ENCODE results near the gene PDSS2. TPM values are rescaled to one million over a fixed set of nuclear protein-coding genes. Genes with fewer than 3 reads are reported as not detected.
"Not testable (repeated sequence)": the region's sequence is repeated elsewhere in the genome, so short reads cannot be mapped to it uniquely, and the experiment has no call there.

Gene PDSS2
- total RNA-seq, 1 experiment from 2014 or later, result 17.7 TPM

DNA sequence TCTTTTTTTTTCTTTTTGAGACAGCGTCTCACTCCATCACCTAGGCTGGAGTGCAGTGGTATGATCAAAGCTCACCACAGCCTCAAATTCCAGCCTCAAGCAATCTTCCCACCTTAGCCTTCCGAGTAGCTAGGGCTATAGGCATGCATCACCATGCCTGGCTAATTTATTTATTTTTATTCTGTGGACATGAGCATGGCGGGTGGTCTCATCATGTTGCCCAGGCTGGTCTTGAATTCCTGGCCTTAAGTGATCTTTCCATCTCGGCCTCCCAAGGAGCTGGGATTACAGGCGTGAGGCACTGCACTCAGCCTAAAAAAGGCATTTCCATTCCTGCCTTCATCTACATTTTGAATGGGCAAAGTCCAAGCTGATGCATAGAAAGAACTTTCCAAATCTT lies 287.9 kb downstream of the PDSS2 start:
- no peaks in the 10 kb centered on the region for H3K36me3 ChIP-seq (ENCODE audit: control insufficient read depth, insufficient read depth, low read length)
- intact Hi-C loops (cut with micrococcal nuclease; ENCODE audit: unreplicated experiment) (no loop called here), in situ Hi-C loops (cut with HindIII; ENCODE audit: low pct_unique_long_range_greater_than_20kb, low sequenced_read_pairs) (no loop called here)
- DNase-seq (ENCODE audit: low read depth, low spot score), result no peak
- TF ChIP-seq, protein P1, sequence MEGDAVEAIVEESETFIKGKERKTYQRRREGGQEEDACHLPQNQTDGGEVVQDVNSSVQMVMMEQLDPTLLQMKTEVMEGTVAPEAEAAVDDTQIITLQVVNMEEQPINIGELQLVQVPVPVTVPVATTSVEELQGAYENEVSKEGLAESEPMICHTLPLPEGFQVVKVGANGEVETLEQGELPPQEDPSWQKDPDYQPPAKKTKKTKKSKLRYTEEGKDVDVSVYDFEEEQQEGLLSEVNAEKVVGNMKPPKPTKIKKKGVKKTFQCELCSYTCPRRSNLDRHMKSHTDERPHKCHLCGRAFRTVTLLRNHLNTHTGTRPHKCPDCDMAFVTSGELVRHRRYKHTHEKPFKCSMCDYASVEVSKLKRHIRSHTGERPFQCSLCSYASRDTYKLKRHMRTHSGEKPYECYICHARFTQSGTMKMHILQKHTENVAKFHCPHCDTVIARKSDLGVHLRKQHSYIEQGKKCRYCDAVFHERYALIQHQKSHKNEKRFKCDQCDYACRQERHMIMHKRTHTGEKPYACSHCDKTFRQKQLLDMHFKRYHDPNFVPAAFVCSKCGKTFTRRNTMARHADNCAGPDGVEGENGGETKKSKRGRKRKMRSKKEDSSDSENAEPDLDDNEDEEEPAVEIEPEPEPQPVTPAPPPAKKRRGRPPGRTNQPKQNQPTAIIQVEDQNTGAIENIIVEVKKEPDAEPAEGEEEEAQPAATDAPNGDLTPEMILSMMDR (IDR thresholded peaks at IDR 0.05), result no peak
- TF ChIP-seq POLR2AphosphoS5 (IDR thresholded peaks at IDR 0.05; ENCODE audit: low read depth, low read length), result no peak
- TF ChIP-seq TCF7L2 (IDR thresholded peaks at IDR 0.05; ENCODE audit: low read depth, low read length), result no peak
- TF ChIP-seq, protein P2, sequence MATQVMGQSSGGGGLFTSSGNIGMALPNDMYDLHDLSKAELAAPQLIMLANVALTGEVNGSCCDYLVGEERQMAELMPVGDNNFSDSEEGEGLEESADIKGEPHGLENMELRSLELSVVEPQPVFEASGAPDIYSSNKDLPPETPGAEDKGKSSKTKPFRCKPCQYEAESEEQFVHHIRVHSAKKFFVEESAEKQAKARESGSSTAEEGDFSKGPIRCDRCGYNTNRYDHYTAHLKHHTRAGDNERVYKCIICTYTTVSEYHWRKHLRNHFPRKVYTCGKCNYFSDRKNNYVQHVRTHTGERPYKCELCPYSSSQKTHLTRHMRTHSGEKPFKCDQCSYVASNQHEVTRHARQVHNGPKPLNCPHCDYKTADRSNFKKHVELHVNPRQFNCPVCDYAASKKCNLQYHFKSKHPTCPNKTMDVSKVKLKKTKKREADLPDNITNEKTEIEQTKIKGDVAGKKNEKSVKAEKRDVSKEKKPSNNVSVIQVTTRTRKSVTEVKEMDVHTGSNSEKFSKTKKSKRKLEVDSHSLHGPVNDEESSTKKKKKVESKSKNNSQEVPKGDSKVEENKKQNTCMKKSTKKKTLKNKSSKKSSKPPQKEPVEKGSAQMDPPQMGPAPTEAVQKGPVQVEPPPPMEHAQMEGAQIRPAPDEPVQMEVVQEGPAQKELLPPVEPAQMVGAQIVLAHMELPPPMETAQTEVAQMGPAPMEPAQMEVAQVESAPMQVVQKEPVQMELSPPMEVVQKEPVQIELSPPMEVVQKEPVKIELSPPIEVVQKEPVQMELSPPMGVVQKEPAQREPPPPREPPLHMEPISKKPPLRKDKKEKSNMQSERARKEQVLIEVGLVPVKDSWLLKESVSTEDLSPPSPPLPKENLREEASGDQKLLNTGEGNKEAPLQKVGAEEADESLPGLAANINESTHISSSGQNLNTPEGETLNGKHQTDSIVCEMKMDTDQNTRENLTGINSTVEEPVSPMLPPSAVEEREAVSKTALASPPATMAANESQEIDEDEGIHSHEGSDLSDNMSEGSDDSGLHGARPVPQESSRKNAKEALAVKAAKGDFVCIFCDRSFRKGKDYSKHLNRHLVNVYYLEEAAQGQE (IDR thresholded peaks at IDR 0.05; ENCODE audit: insufficient read depth in 1 of 2, low read depth in 2 of 2, low read length in 1 of 2), result no peak
- no peak for TF ChIP-seq SIN3A (IDR thresholded peaks at IDR 0.05; ENCODE audit: borderline replicate concordance, insufficient read depth, low read depth, low read length)
- no peak for ATAC-seq
- no TSS peak for BruUV-seq (replicated peaks)
- ChIA-PET POLR2A (no interaction called here), CTCF (interaction anchor here (0.6 to 0.7 kb wide), 2 partner anchors 9 to 246 kb away, joined by 3 read pairs; no protein-coding TSS in a partner anchor)
- H3K27ac ChIP-seq (ENCODE audit: low read length), result no peak overlapping the region
- H3K4me1 ChIP-seq (ENCODE audit: control insufficient read depth, insufficient read depth, low read length), result no peaks in the 10 kb centered on the region
- no peak overlapping the region for H3K4me3 ChIP-seq (ENCODE audit: low read depth in 2 of 2, low read length in 2 of 2)
- H3K27me3 ChIP-seq (ENCODE audit: control insufficient read depth, insufficient read depth, low read length), result no peaks in the 10 kb centered on the region
- no peaks in the 10 kb centered on the region for H3K9me3 ChIP-seq (ENCODE audit: control insufficient read depth, insufficient read depth, low read depth, low read length)

DNA sequence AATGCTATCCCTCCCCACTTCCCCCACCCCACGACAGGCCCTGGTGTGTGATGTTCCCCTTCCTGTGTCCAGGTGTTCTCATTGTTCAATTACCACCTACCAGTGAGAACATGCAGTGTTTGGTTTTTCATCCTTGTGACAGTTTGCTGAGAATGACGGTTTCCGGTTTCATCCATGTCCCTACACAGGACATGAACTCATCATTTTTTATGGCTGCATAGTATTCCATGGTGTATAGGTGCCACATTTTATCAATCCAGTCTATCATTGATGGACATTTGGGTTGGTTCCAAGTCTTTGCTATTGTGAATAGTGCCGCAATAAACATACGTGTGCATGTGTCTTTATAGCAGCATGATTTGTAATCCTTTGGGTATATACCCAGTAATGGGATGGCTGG lies 295.1 kb downstream of the PDSS2 start:
- BruUV-seq (replicated peaks); POLR2A ChIA-PET; H3K9me3 ChIP-seq (ENCODE audit: control insufficient read depth, insufficient read depth, low read depth, low read length); in situ Hi-C loops (cut with HindIII; ENCODE audit: low pct_unique_long_range_greater_than_20kb, low sequenced_read_pairs); H3K27ac ChIP-seq (ENCODE audit: low read length); H3K4me3 ChIP-seq (ENCODE audit: low read depth in 2 of 2, low read length in 2 of 2); H3K36me3 ChIP-seq (ENCODE audit: control insufficient read depth, insufficient read depth, low read length); intact Hi-C loops (cut with micrococcal nuclease; ENCODE audit: unreplicated experiment); H3K27me3 ChIP-seq (ENCODE audit: control insufficient read depth, insufficient read depth, low read length); DNase-seq (ENCODE audit: low read depth, low spot score); CTCF ChIA-PET; H3K4me1 ChIP-seq (ENCODE audit: control insufficient read depth, insufficient read depth, low read length); ATAC-seq: not testable (repeated sequence)

DNA sequence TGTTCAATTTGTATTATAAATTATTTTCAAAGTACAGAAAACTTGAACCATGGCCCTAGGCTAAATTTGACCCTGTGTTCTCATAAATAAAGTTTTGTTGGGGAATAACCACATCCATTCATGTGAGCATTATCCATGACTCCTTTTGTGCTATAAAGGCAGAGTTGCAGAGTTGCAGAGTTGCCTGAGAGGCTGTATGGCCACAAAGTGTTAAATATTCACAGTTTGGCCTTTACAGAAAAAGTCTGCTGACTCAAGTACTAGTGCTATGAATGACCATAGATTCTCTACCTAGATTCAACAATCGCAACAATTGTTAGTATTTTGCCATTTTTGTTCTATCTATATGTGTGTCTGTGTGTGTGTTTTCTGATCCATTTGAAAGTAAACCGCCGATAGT lies 297.8 kb downstream of the PDSS2 start:
- Histone ChIP-seq H3K36me3 (ENCODE audit: control insufficient read depth, insufficient read depth, low read length) (no peaks in the 10 kb centered on the region), H3K4me1 (ENCODE audit: control insufficient read depth, insufficient read depth, low read length) (no peaks in the 10 kb centered on the region), H3K4me3 (ENCODE audit: low read depth in 2 of 2, low read length in 2 of 2) (no peak overlapping the region), H3K9me3 (ENCODE audit: control insufficient read depth, insufficient read depth, low read depth, low read length) (no peaks in the 10 kb centered on the region), H3K27ac (ENCODE audit: low read length) (no peak overlapping the region), H3K27me3 (ENCODE audit: control insufficient read depth, insufficient read depth, low read length) (no peaks in the 10 kb centered on the region)
- intact Hi-C loops (cut with micrococcal nuclease; ENCODE audit: unreplicated experiment) (no loop called here), in situ Hi-C loops (cut with HindIII; ENCODE audit: low pct_unique_long_range_greater_than_20kb, low sequenced_read_pairs) (no loop called here)
- BruUV-seq (replicated peaks), result no TSS peak
- TF ChIP-seq TCF7L2 (IDR thresholded peaks at IDR 0.05; ENCODE audit: low read depth, low read length), result no peak
- TF ChIP-seq, protein P2 (IDR thresholded peaks at IDR 0.05; ENCODE audit: insufficient read depth in 1 of 2, low read depth in 2 of 2, low read length in 1 of 2), result no peak
- TF ChIP-seq SIN3A (IDR thresholded peaks at IDR 0.05; ENCODE audit: borderline replicate concordance, insufficient read depth, low read depth, low read length), result no peak
- TF ChIP-seq, protein P1 (IDR thresholded peaks at IDR 0.05), result no peak
- TF ChIP-seq POLR2AphosphoS5 (IDR thresholded peaks at IDR 0.05; ENCODE audit: low read depth, low read length), result no peak
- ATAC-seq (no peak), DNase-seq (ENCODE audit: low read depth, low spot score) (no peak)
- ChIA-PET CTCF (no interaction called here), POLR2A (no interaction called here)

All from Panc1 (cell line).